ENCODE data around the gene TMEM184B. TPM values are rescaled to one million over a fixed set of nuclear protein-coding genes. Genes with fewer than 3 reads are reported as not detected.
A peak's percentile ranks its signal among the peaks of the same experiment; 100 is the strongest.

TMEM184B gene
- total RNA-seq, 2 donors from 2014 or later, result 76.0 to 137 TPM

GRCh38 chr22:38187413-38188212 is 85.2 kb downstream of the TMEM184B start:
- peak overlapping the region; percentile 76 to 79 for H3K27ac ChIP-seq
- peak; percentile 95 for TF ChIP-seq POLR2AphosphoS5 (IDR thresholded peaks at IDR 0.05)
- TF ChIP-seq, protein P1, sequence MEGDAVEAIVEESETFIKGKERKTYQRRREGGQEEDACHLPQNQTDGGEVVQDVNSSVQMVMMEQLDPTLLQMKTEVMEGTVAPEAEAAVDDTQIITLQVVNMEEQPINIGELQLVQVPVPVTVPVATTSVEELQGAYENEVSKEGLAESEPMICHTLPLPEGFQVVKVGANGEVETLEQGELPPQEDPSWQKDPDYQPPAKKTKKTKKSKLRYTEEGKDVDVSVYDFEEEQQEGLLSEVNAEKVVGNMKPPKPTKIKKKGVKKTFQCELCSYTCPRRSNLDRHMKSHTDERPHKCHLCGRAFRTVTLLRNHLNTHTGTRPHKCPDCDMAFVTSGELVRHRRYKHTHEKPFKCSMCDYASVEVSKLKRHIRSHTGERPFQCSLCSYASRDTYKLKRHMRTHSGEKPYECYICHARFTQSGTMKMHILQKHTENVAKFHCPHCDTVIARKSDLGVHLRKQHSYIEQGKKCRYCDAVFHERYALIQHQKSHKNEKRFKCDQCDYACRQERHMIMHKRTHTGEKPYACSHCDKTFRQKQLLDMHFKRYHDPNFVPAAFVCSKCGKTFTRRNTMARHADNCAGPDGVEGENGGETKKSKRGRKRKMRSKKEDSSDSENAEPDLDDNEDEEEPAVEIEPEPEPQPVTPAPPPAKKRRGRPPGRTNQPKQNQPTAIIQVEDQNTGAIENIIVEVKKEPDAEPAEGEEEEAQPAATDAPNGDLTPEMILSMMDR (IDR thresholded peaks at IDR 0.05), result no peak
- 56% methylated on average over 10 of the region's 10 CpGs for WGBS
- no peak overlapping the region for H3K4me3 ChIP-seq
- no peaks in the 10 kb centered on the region for H3K4me1 ChIP-seq (replicated peaks)
- no peaks in the 10 kb centered on the region for H3K9me3 ChIP-seq
- no peaks in the 10 kb centered on the region for H3K27me3 ChIP-seq (replicated peaks; ENCODE audit: insufficient read depth)
- intact Hi-C loops (cut with DNase I), result no loop called here
- DNase-seq (ENCODE audit: low spot score), result peak; percentile 94
- H3K36me3 ChIP-seq, result no peaks in the 10 kb centered on the region

GRCh38 chr22:38186429-38186828 is 86.4 kb downstream of the TMEM184B start:
- DNase-seq (ENCODE audit: low spot score), result no peak
- TF ChIP-seq, protein P1 (IDR thresholded peaks at IDR 0.05), result no peak
- no peak for TF ChIP-seq POLR2A (IDR thresholded peaks at IDR 0.05)
- no peak for TF ChIP-seq POLR2AphosphoS5 (IDR thresholded peaks at IDR 0.05)
- WGBS, result 26% methylated on average over 5 of the region's 5 CpGs
- Histone ChIP-seq H3K9me3 (no peaks in the 10 kb centered on the region), H3K4me3 (no peak overlapping the region), H3K36me3 (no peaks in the 10 kb centered on the region), H3K4me1 (replicated peaks) (no peaks in the 10 kb centered on the region), H3K27me3 (replicated peaks; ENCODE audit: insufficient read depth) (no peaks in the 10 kb centered on the region), H3K27ac (peak overlapping the region; percentile 76 to 79)
- intact Hi-C loops (cut with DNase I), result no loop called here

- intact Hi-C loops (cut with DNase I), result no loop called here
- Histone ChIP-seq H3K36me3 (no peaks in the 10 kb centered on the region), H3K4me3 (no peak overlapping the region), H3K9me3 (no peaks in the 10 kb centered on the region), H3K27ac (no peak overlapping the region), H3K27me3 (replicated peaks; ENCODE audit: insufficient read depth) (no peaks in the 10 kb centered on the region), H3K4me1 (replicated peaks) (peaks cover 6% of the 10 kb centered on the region)
- TF ChIP-seq POLR2AphosphoS5 (IDR thresholded peaks at IDR 0.05) (no peak), POLR2A (IDR thresholded peaks at IDR 0.05) (no peak)
- TF ChIP-seq, protein P1 (IDR thresholded peaks at IDR 0.05), result no peak
- no peak for DNase-seq (ENCODE audit: low spot score)
- whole genome bisulfite sequencing, result 72% methylated on average over 7 of the region's 7 CpGs
These were observed 88.0 kb downstream of the TMEM184B start for GRCh38 chr22:38184788-38185187.

- intact Hi-C loops (cut with DNase I), result loop anchor here (1.0 kb wide), 1 partner anchor 20 kb away; the partner anchor contains the start of gene MAFF
- DNase-seq (ENCODE audit: low spot score), result peak; percentile 98
- Histone ChIP-seq H3K4me3 (peak within 1 kb of the TSS; percentile 36 to 53), H3K9me3 (no peaks in the 10 kb centered on the region), H3K27me3 (replicated peaks; ENCODE audit: insufficient read depth) (no peaks in the 10 kb centered on the region), H3K4me1 (replicated peaks) (peaks cover 22% of the 10 kb centered on the region), H3K36me3 (no peaks in the 10 kb centered on the region), H3K27ac (peak within 1 kb of the TSS; percentile 95 to 99)
- WGBS, result under 1% methylated on average over 48 of the region's 48 CpGs
- TF ChIP-seq, protein P1 (IDR thresholded peaks at IDR 0.05), result peak in 1 of 4 experiments; percentile 4
- TF ChIP-seq POLR2AphosphoS5 (IDR thresholded peaks at IDR 0.05) (peak; percentile 99), POLR2A (IDR thresholded peaks at IDR 0.05) (peak; percentile 71)
These were observed 91.2 kb downstream of the TMEM184B start, which contains the start of gene PLA2G6 for GRCh38 chr22:38181453-38182200. PLA2G6 (minus strand) TSS chr22:38181830; CDS start chr22:38169426, 12,404 bp downstream.

All from prostate gland (tissue), 2 donors.